K562 (cell line): ENCODE results near the gene LYPD6B. TPM values are rescaled to one million over a fixed set of nuclear protein-coding genes. Genes with fewer than 3 reads are reported as not detected.

Experiments used
- FOXM1 ChIP-seq, 2 experiments: fragments of 450-650 bp in 1 of 2; sonication (generic) in 1 of 2; formaldehyde crosslinking in 1 of 2; IDR thresholded peaks; 2 replicates each; pipeline versions ENCODE4 v1.6.1 to v1.9.0; 2017 to 2022; ENCODE audit warnings: low read depth in 2 of 2, mild to moderate bottlenecking in 2 of 2, missing genetic modification reagents in 1 of 2, moderate library complexity in 1 of 2
- FOXP4 ChIP-seq: sonication (generic); formaldehyde crosslinking; IDR thresholded peaks from 2 replicates; pipeline ENCODE4 v1.8.0; 2022; ENCODE audit warnings: mild to moderate bottlenecking, missing genetic modification reagents, borderline replicate concordance
- KAT8 ChIP-seq: fragments of 450-650 bp; IDR thresholded peaks from 2 replicates; pipeline ENCODE4 v1.6.1; 2016; ENCODE audit warnings: low read depth, mild to moderate bottlenecking
- MGA ChIP-seq: fragments of 450-650 bp; IDR thresholded peaks from 2 replicates; pipeline ENCODE4 v1.6.1; 2016; ENCODE audit warnings: mild to moderate bottlenecking, moderate library complexity
- TFE3 ChIP-seq: fragments of 450-650 bp; formaldehyde crosslinking; IDR thresholded peaks from 2 replicates; pipeline ENCODE4 v1.4.0; 2020; ENCODE audit warnings: mild to moderate bottlenecking, mixed read lengths
- TSC22D4 ChIP-seq: fragments of 450-650 bp; IDR thresholded peaks from 2 replicates; pipeline ENCODE4 v1.6.1; 2016; ENCODE audit warnings: missing genetic modification characterization, missing biosample characterization, control low read depth
- polyA plus RNA-seq, 8 experiments: library from polyadenylated mRNA; depleted of rRNA in 4 of 8; stranded (reverse) in 5 of 8; unstranded in 3 of 8; fragments of >200 nt; fragmentation: Nextera tagmentation in 2 of 8; fragmentation: Illumina TruSeq in 1 of 8; extraction: Ambion mirVana in 2 of 8; extraction: Trizol in 1 of 8; gene quantifications; 2 replicates each; pipeline versions ENCODE4 v1.2.1 to v1.2.3, GENCODE V29; 2011 to 2014; ENCODE audit warnings: inconsistent platforms in 1 of 8, missing spikeins in 1 of 8
- total RNA-seq, 7 experiments: library from RNA; depleted of rRNA in 6 of 7; stranded (reverse); fragments of >200 nt in 6 of 7; fragmentation: Illumina TruSeq in 2 of 7; extraction: Trizol in 2 of 7; gene quantifications; 2 replicates each; pipeline versions ENCODE4 v1.2.1 to v1.2.3, GENCODE V29; 2011 to 2021; ENCODE audit warnings: low replicate concordance in 1 of 7

Gene LYPD6B
- total and polyA plus RNA-seq, 9 of the 15 experiments (the other 6 are each of a cell fraction or from before 2014, with no cell fraction given) = not detected

GRCh38 chr2:149145314-149146295 lies 107.1 kb downstream of the LYPD6B start (continued):
- no peak for TF ChIP-seq MGA
- no peak for TF ChIP-seq FOXP4 (CRISPR knock-in tag)
- no peak for TF ChIP-seq FOXM1 (IDR thresholded peaks at IDR 0.05; ENCODE audit: low read depth)
- TF ChIP-seq FOXM1 (CRISPR knock-in tag; IDR thresholded peaks at IDR 0.05; ENCODE audit: low read depth) = no peak
- TF ChIP-seq TFE3 (CRISPR knock-in tag) = no peak
- TF ChIP-seq KAT8 = no peak
- TF ChIP-seq TSC22D4 (tag) = no peak
